Testis (tissue), 3 donors: Measurements from ENCODE around the gene MACROD2. TPM values are rescaled to one million over a fixed set of nuclear protein-coding genes. Genes with fewer than 3 reads are reported as not detected.

Experiments
- DNase-seq: peaks from one replicate; pipeline ENCODE4 v3.0.0-alpha.2; 2019
- H3K27ac ChIP-seq, 2 donors: fragments of 200-600 bp; sonication (generic); one replicate each; pipeline ENCODE4 v1.5.1; 2019
- H3K27me3 ChIP-seq: fragments of 200-600 bp; sonication (generic); one replicate; pipeline ENCODE4 v1.5.1; 2019
- H3K36me3 ChIP-seq: fragments of 200-600 bp; sonication (generic); one replicate; pipeline ENCODE4 v1.5.1; 2017; ENCODE audit warnings: low read depth; ENCODE audit errors: missing control alignments
- H3K4me1 ChIP-seq: fragments of 200-600 bp; sonication (generic); one replicate; pipeline ENCODE4 v1.5.1; 2019
- H3K4me3 ChIP-seq, 2 donors: fragments of 200-600 bp; sonication (generic); one replicate each; pipeline ENCODE4 v1.5.1; 2017 to 2019
- H3K9me3 ChIP-seq: fragments of 200-600 bp; sonication (generic); one replicate; pipeline ENCODE4 v1.5.1; 2017
- POLR2A ChIP-seq: fragments of 450-650 bp; IDR thresholded peaks from one replicate; pipeline ENCODE4 v1.6.1; 2017; ENCODE audit warnings: antibody characterized with exemption, mild to moderate bottlenecking, moderate library complexity
- WGBS, 2 donors: methylation state at CpG; one replicate each; pipeline ENCODE4 v1.1.5; 2018; 5-methylcytosine and 5-hydroxymethylcytosine counted together
- intact Hi-C: fragments of 100-400 bp; cut with DNase I; formaldehyde crosslinking; loops from one replicate; pipeline ENCODE4 v1.15.1; 2023; ENCODE audit warnings: low total_unique reads
- polyA plus RNA-seq: library from polyadenylated mRNA; stranded (reverse); fragments of 350-450 nt; fragmentation: Illumina TruSeq; extraction: RNeasy Lipid Tissue Mini Kit (QIAGEN cat#74804); gene quantifications from one replicate; pipeline ENCODE4 v1.2.3, GENCODE V29; 2014; ENCODE audit warnings: low read depth, low replicate concordance; ENCODE audit not compliant: insufficient read depth
- total RNA-seq, 2 donors: library from RNA; depleted of rRNA; stranded (reverse); fragments of >200 nt; gene quantifications; one replicate each; pipeline ENCODE4 v1.2.3, GENCODE V29; 2016
- TF ChIP-seq, protein P1 (sequence below), 3 experiments: fragments of 450-650 bp in 2 of 3; fragments of 200-600 bp in 1 of 3; sonication (generic) in 1 of 3; IDR thresholded peaks; one replicate each; pipeline ENCODE4 v1.5.1; 2016 to 2019; ENCODE audit warnings: antibody characterized with exemption in 3 of 3, mild to moderate bottlenecking in 2 of 3, moderate library complexity in 1 of 3

The MACROD2 gene
- total and polyA plus RNA-seq, 3 donors from 2014 or later = 12.6 to 20.6 (median 16.8) TPM

DNA sequence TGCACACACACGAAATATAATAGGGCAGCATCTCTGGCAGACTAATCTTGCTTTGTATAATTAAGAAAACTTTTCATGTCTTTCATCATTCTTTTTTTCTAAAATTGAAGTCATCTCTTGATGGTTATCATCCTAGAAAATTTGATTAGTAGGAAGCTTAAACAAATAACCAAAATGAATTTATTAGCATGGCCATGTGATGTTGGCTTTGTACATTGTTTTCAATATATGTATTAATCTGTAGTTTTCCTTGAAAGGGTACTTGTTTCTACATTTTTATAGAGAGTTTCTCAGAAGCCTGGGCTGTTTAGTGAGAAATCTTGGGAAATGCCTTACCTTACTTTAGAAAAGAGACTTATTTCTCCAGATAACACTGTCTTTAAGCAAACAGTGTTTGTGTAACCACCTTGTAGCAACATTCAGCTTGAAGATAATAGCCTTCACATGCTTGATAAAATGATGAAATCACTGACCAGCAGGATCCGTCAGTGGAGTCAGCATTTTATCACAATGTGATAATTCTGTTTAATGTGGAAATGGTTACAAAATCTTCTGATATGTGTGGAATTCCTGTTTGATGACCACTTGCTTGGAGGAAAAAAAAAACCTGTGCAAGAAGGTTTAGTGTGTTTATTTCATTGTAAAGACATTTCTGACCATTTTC, 147.8 kb downstream of the MACROD2 start:
- 52 to 65% methylated on average over 2 of the region's 2 CpGs for WGBS, 2 donors
- Histone ChIP-seq H3K4me3 (no peak overlapping the region), H3K4me1 (peaks cover 3% of the 10 kb centered on the region), H3K36me3 (no peaks in the 10 kb centered on the region), H3K27ac (no peak overlapping the region), H3K9me3 (no peaks in the 10 kb centered on the region), H3K27me3 (no peaks in the 10 kb centered on the region)
- no peak for DNase-seq
- TF ChIP-seq, protein P1, sequence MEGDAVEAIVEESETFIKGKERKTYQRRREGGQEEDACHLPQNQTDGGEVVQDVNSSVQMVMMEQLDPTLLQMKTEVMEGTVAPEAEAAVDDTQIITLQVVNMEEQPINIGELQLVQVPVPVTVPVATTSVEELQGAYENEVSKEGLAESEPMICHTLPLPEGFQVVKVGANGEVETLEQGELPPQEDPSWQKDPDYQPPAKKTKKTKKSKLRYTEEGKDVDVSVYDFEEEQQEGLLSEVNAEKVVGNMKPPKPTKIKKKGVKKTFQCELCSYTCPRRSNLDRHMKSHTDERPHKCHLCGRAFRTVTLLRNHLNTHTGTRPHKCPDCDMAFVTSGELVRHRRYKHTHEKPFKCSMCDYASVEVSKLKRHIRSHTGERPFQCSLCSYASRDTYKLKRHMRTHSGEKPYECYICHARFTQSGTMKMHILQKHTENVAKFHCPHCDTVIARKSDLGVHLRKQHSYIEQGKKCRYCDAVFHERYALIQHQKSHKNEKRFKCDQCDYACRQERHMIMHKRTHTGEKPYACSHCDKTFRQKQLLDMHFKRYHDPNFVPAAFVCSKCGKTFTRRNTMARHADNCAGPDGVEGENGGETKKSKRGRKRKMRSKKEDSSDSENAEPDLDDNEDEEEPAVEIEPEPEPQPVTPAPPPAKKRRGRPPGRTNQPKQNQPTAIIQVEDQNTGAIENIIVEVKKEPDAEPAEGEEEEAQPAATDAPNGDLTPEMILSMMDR (IDR thresholded peaks at IDR 0.05) = no peak
- intact Hi-C loops = no loop called here

DNA sequence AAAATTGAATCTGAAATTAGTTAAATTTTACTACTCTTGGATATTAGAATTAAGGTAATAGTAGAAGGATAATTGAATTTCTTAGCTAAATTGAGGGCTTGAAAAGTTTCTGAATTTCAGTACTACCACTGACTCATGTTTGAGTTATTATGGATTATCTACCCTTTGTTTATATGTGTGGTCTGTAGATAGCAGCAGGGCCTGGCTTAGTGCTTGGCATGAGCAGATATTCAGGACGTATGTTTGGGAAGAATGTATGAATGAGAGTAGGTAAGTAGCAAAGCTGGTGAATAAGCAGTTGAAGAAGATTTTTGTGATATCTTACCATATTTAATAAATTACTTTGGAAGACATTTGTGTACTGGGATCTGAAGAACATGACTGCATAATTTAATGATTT, 152.7 kb downstream of the MACROD2 start:
- intact Hi-C loops = no loop called here
- Histone ChIP-seq H3K9me3 (no peaks in the 10 kb centered on the region), H3K36me3 (no peaks in the 10 kb centered on the region), H3K27ac (no peak overlapping the region), H3K4me3 (no peak overlapping the region), H3K27me3 (no peaks in the 10 kb centered on the region), H3K4me1 (peaks cover under 1% of the 10 kb centered on the region)
- no peak for TF ChIP-seq POLR2A
- WGBS, 2 donors = 77 to 94% methylated on average over 1 of the region's 1 CpG
- DNase-seq = no peak

DNA sequence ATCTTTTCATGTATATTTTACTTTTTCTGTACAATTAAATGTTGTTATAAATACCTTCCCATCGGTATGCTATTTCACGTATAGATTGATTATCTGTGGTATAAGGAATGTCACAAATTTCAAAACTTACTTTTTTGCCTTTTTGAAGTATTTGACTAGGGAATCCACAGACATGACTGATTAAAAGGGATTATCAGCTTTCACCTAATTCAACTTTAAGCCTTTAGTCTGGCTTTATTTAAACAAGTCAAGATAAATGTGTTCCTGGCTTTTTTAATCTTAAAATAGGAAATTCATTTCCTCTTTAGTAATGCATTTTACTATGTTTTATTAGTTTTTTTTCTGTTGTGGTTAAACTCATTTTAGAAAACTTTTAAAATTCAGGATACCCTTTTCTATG, 160.0 kb downstream of the MACROD2 start:
- H3K36me3 ChIP-seq = no peaks in the 10 kb centered on the region
- H3K4me3 ChIP-seq = no peak overlapping the region
- TF ChIP-seq POLR2A = no peak
- TF ChIP-seq, protein P1 (IDR thresholded peaks at IDR 0.05) = no peak
- H3K27me3 ChIP-seq = no peaks in the 10 kb centered on the region
- intact Hi-C loops = no loop called here
- no peaks in the 10 kb centered on the region for H3K9me3 ChIP-seq
- no peak overlapping the region for H3K27ac ChIP-seq
- no peaks in the 10 kb centered on the region for H3K4me1 ChIP-seq
- no peak for DNase-seq
- WGBS, 2 donors = 86 to 94% methylated on average over 2 of the region's 2 CpGs

DNA sequence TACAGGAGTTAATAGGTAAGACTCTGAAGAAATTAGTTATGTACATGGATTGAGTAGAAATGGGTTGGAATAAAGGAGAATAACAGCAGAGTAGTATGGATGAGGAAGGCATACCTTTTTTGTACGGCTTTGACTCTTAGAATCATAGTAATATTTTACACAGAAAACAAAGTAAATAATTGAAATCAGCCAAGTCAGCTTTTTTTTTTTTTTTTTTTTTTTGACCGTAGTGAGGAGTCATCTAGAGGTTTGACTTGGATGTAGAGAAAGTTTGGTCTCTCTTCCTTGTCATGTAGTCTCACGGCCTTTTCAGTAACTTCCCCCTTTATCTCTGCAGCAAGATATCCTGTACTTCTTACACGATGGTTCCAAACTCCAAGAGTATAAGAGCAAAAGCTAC, 183.2 kb downstream of the MACROD2 start:
- no peak overlapping the region for H3K27ac ChIP-seq
- H3K4me3 ChIP-seq = no peak overlapping the region
- no peaks in the 10 kb centered on the region for H3K36me3 ChIP-seq
- TF ChIP-seq, protein P1 (IDR thresholded peaks at IDR 0.05) = no peak
- TF ChIP-seq POLR2A = no peak
- intact Hi-C loops = no loop called here
- no peaks in the 10 kb centered on the region for H3K4me1 ChIP-seq
- H3K9me3 ChIP-seq = no peaks in the 10 kb centered on the region
- WGBS, 2 donors = 86 to 90% methylated on average over 4 of the region's 4 CpGs
- H3K27me3 ChIP-seq = no peaks in the 10 kb centered on the region
- DNase-seq = no peak

DNA sequence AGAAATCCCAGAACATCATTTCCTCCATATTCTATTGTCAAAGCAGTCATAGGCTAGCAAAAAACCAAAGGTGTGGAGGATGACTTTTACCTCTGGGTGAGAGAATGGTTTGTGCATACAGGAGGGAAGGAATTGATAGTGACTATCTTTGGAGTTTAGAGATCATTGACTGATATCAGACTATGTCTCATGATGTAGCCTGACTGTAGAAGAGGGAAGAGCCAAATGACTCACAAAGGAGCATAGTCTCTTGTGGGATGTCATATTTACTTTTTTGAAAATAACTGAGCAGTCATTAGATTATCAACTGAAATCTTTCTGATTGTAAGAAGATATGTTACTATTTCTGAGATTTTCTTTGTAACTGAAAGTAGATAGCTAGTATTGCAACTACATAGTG, 183.6 kb downstream of the MACROD2 start:
- TF ChIP-seq POLR2A = no peak
- Histone ChIP-seq H3K36me3 (no peaks in the 10 kb centered on the region), H3K9me3 (no peaks in the 10 kb centered on the region), H3K27ac (no peak overlapping the region), H3K27me3 (no peaks in the 10 kb centered on the region), H3K4me1 (no peaks in the 10 kb centered on the region), H3K4me3 (no peak overlapping the region)
- no peak for DNase-seq
- intact Hi-C loops = no loop called here

DNA sequence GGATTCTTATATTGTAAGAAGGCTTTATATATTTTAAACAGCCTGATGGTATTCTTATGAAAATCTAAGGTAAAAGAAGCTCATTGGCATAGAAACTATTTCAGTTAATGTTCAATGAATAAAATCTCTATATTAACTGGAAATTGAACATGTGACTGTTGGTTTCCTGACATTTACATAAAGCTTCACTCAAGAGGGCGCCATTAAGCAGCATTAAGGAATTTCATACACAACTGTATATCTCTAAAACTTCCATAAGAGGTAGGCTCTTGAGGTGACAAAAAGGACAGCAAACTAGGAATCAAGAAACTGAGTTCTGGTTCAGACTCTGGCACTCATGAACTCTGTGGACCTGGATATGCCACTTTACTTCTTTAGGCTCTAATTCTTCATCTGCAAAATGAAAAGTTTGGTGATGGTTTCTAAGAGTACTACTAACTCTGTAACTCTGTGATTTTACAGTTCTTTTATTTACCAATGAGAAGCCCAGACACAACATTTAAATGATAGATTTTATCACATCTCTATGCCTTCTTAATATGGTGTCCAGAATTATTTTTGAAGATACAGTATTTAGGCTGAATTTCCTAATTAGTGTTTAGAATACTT, 194.6 kb downstream of the MACROD2 start:
- Histone ChIP-seq H3K27ac (no peak overlapping the region), H3K4me1 (no peaks in the 10 kb centered on the region), H3K36me3 (no peaks in the 10 kb centered on the region), H3K9me3 (no peaks in the 10 kb centered on the region), H3K4me3 (no peak overlapping the region), H3K27me3 (no peaks in the 10 kb centered on the region)
- intact Hi-C loops = no loop called here
- no peak for DNase-seq
- TF ChIP-seq POLR2A = no peak
- TF ChIP-seq, protein P1 (IDR thresholded peaks at IDR 0.05) = no peak
- 69 to 71% methylated on average over 1 of the region's 1 CpG for WGBS, 2 donors
